Measurements from ENCODE around the gene AMY2B.
"Not testable (repeated sequence)": the region's sequence is repeated elsewhere in the genome, so short reads cannot be mapped to it uniquely, and the experiment has no call there.

The AMY2B gene

DNA sequence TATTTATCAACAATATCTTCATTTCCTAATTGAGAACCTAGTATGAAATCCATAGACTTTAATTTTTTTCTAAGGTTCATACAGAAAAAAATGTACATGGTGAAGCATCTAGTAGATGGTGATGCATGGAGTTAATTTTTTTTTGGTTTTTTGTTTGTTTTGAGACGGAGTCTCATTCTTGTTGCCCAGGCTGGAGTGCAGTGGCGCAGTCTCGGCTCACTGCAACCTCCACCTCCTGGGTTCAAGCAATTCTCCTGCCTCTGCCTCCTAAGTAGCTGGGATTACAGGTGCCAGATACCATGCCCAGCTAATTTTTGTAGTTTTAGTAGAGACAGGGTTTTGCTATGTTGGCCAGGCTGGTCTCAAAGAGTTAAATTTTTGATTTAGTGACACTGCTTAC lies 10.3 kb upstream of the AMY2B start:
- not testable (repeated sequence) for H3K4me3 ChIP-seq (ENCODE audit: low read length); H3K9me3 ChIP-seq (ENCODE audit: control insufficient read depth, low read length); H3K36me3 ChIP-seq (ENCODE audit: control insufficient read depth, insufficient read depth, low read length, severe bottlenecking); DNase-seq (ENCODE audit: low read depth); H3K27me3 ChIP-seq (replicated peaks; ENCODE audit: control insufficient read depth, insufficient read depth, low read length)
- H3K4me1 ChIP-seq (ENCODE audit: control insufficient read depth, insufficient read depth, low read length) = peaks cover 37% of the 10 kb centered on the region
- peak overlapping the region; percentile 85 for H3K9ac ChIP-seq (ENCODE audit: low read length)

DNA sequence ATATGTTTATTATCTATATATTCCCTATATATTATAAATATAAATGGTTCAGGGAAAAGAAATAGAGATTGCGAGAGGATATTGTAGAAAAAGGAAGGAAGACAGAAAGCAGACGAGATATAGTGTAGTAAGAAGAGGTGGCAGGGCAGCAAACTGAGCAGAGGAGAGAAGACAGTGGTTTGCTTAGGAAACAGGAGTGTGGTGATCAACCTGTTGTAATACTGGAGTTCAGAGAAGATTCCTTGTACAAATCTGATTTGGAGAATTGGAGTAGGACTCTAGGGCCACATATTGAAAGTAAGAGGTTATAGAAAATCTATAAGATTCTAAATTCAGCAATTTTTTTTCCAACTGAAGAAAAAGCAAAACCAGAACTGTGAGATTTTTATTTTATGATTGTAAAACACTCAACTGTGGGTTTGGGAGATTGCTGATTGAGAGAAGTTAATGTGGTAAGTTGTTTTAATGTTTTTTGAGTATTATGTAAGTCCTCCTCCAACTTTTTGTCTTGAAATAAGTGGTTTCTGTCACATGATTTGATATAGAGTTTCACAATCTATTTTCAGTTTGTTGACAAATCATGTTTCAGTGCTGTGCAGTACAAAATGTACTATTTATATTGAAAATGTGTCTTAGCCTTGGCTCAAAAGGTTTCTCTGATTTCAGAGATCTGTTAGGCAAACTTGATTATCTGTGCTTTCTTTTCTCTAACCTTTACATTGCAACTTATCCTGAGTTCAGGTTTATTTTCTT lies 9.6 kb upstream of the AMY2B start:
- H3K4me1 ChIP-seq (ENCODE audit: control insufficient read depth, insufficient read depth, low read length) = peaks cover 37% of the 10 kb centered on the region
- H3K36me3 ChIP-seq (ENCODE audit: control insufficient read depth, insufficient read depth, low read length, severe bottlenecking) = peaks cover 6% of the 10 kb centered on the region
- no peaks in the 10 kb centered on the region for H3K9me3 ChIP-seq (ENCODE audit: control insufficient read depth, low read length)
- peak; percentile 78 for DNase-seq (ENCODE audit: low read depth)
- H3K27me3 ChIP-seq (replicated peaks; ENCODE audit: control insufficient read depth, insufficient read depth, low read length) = no peaks in the 10 kb centered on the region
- H3K9ac ChIP-seq (ENCODE audit: low read length) = peak overlapping the region; percentile 85
- H3K4me3 ChIP-seq (ENCODE audit: low read length) = peak overlapping the region; percentile 74

DNA sequence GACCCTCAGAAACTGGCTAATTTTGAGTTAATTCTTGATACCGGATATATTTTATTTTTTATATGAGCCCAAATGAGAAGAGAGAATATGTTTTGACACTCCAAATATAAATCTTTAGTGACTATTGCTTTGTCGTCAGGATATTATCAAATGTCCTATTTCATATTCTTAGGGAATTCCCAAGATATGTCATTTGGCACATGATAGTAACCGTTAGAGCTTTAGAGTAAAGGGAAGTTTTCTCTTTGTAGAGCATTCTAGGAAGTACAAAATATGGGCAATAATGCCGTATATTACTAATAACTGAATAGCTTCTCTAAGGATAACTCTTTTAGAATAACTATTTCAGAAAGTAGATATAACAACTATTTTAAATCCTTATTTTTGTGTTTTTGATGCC lies 8.3 kb upstream of the AMY2B start:
- peaks cover 3% of the 10 kb centered on the region for H3K36me3 ChIP-seq (ENCODE audit: control insufficient read depth, insufficient read depth, low read length, severe bottlenecking)
- peaks cover 37% of the 10 kb centered on the region for H3K4me1 ChIP-seq (ENCODE audit: control insufficient read depth, insufficient read depth, low read length)
- no peak for DNase-seq (ENCODE audit: low read depth)
- H3K9ac ChIP-seq (ENCODE audit: low read length) = peak overlapping the region; percentile 85
- no peaks in the 10 kb centered on the region for H3K27me3 ChIP-seq (replicated peaks; ENCODE audit: control insufficient read depth, insufficient read depth, low read length)
- H3K4me3 ChIP-seq (ENCODE audit: low read length) = peak overlapping the region; percentile 74
- no peaks in the 10 kb centered on the region for H3K9me3 ChIP-seq (ENCODE audit: control insufficient read depth, low read length)

DNA sequence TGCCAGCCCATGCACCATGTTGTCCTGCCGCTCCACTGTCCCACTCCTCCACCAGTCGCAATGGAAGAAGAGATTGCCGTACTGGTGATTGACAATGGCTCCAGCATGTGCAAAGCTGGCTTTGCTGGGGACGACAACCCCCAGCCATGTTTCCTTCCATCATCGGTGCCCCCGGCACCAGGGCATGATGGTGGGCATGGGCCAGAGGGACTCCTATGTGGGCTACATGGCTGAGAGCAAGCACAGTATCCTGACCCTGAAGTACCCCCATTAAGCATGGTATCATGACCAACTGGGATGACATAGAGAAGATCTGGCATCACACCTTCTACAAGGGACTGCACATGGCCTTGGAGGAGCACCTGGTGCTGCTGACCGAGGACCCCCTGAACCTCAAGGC lies 1.9 kb upstream of the AMY2B start:
- Histone ChIP-seq H3K4me1 (ENCODE audit: control insufficient read depth, insufficient read depth, low read length) (no peaks in the 10 kb centered on the region), H3K9me3 (ENCODE audit: control insufficient read depth, low read length) (no peaks in the 10 kb centered on the region), H3K9ac (ENCODE audit: low read length) (no peak overlapping the region), H3K4me3 (ENCODE audit: low read length) (no peak overlapping the region), H3K36me3 (ENCODE audit: control insufficient read depth, insufficient read depth, low read length, severe bottlenecking) (peaks cover 22% of the 10 kb centered on the region), H3K27me3 (replicated peaks; ENCODE audit: control insufficient read depth, insufficient read depth, low read length) (no peaks in the 10 kb centered on the region)
- no peak for DNase-seq (ENCODE audit: low read depth)

DNA sequence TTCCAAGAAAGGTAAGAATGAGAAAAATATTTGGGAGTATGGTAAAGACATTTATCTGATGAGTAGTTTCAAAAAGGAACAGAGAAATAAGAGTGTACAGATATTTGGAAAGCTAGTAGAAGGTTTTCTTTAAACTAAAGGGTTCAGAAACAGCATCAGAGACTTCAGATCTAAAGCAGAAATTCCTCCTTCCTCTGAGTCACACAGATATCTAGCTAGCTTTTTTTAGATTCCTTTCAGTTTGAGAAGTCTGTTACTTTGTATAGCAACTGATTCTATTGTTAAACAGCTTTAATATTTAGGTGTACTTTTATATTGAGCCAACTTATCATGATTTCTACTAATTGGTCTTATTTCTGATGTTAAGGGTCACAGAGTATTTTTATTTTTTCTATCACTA lies 4.7 kb downstream of the AMY2B start:
- H3K9me3 ChIP-seq (ENCODE audit: control insufficient read depth, low read length) = no peaks in the 10 kb centered on the region
- H3K4me3 ChIP-seq (ENCODE audit: low read length) = no peak overlapping the region
- H3K4me1 ChIP-seq (ENCODE audit: control insufficient read depth, insufficient read depth, low read length) = no peaks in the 10 kb centered on the region
- H3K36me3 ChIP-seq (ENCODE audit: control insufficient read depth, insufficient read depth, low read length, severe bottlenecking) = peaks cover 5% of the 10 kb centered on the region
- no peak overlapping the region for H3K9ac ChIP-seq (ENCODE audit: low read length)
- no peaks in the 10 kb centered on the region for H3K27me3 ChIP-seq (replicated peaks; ENCODE audit: control insufficient read depth, insufficient read depth, low read length)
- peak; percentile 20 for DNase-seq (ENCODE audit: low read depth)

DNA sequence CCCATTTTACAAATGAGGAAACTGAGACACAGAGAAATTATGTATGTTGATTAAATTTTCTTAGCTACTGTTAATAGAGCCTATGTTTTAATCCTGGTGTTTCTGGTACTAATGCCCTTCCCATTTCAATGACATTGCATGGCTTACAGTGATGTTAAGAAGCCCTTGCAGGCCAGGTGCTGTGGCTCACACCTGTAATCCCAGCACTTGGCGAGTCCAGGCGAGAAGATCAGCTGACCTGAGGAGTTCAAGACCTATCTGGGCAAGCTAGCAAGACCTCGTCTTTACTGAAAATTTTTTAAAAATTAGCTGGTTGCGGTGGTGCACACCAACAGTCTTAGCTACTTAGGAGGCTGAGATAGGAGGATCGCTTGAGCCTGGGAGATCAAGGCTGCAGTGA lies 5.4 kb downstream of the AMY2B start:
- H3K27me3 ChIP-seq (replicated peaks; ENCODE audit: control insufficient read depth, insufficient read depth, low read length); H3K4me3 ChIP-seq (ENCODE audit: low read length); H3K4me1 ChIP-seq (ENCODE audit: control insufficient read depth, insufficient read depth, low read length); H3K9me3 ChIP-seq (ENCODE audit: control insufficient read depth, low read length); H3K36me3 ChIP-seq (ENCODE audit: control insufficient read depth, insufficient read depth, low read length, severe bottlenecking); DNase-seq (ENCODE audit: low read depth); H3K9ac ChIP-seq (ENCODE audit: low read length): not testable (repeated sequence)

DNA sequence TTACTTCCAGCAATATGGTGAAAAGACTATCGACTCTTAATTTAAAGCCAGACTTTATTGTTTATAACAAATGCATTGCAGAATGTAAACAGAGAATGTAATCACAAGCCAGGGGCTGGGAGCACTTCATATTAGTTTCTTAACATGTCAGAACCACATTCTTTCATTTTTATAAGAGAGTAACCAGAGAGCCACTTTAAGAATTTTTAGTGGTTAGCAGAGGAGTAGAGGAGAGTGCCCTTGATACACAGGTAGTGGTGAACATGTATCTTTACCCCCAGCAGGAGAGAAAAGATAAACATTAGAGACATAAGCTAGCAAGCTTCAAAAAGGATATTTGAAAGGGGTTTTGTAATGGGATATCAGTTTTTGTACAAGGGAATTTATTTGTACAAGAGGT lies 11.1 kb downstream of the AMY2B start:
- no peak overlapping the region for H3K9ac ChIP-seq (ENCODE audit: low read length)
- no peaks in the 10 kb centered on the region for H3K4me1 ChIP-seq (ENCODE audit: control insufficient read depth, insufficient read depth, low read length)
- H3K9me3 ChIP-seq (ENCODE audit: control insufficient read depth, low read length) = no peaks in the 10 kb centered on the region
- no peak overlapping the region for H3K4me3 ChIP-seq (ENCODE audit: low read length)
- peaks cover 5% of the 10 kb centered on the region for H3K36me3 ChIP-seq (ENCODE audit: control insufficient read depth, insufficient read depth, low read length, severe bottlenecking)
- peak; percentile 3 for DNase-seq (ENCODE audit: low read depth)
- no peaks in the 10 kb centered on the region for H3K27me3 ChIP-seq (replicated peaks; ENCODE audit: control insufficient read depth, insufficient read depth, low read length)

DNA sequence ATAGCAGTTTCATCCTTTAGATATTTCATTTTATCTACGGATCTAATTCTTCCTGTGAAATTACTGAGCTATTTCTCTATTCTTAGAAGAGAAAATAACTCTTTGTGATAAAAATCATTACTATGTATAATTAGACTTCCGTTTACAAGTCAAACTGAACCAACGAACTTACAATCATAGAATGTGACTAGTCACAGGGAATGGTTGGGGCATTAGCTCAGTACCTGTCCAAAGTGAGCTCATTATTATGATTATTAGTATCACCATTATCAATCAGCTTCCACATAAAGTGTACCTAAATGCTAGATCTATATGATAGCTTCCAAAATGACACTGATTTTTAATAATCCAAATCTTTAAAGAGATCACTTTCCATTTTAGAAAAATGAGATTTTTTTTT lies 12.5 kb downstream of the AMY2B start:
- Histone ChIP-seq H3K27me3 (replicated peaks; ENCODE audit: control insufficient read depth, insufficient read depth, low read length) (no peaks in the 10 kb centered on the region), H3K36me3 (ENCODE audit: control insufficient read depth, insufficient read depth, low read length, severe bottlenecking) (no peaks in the 10 kb centered on the region), H3K9me3 (ENCODE audit: control insufficient read depth, low read length) (peaks cover 3% of the 10 kb centered on the region), H3K4me1 (ENCODE audit: control insufficient read depth, insufficient read depth, low read length) (no peaks in the 10 kb centered on the region), H3K4me3 (ENCODE audit: low read length) (no peak overlapping the region), H3K9ac (ENCODE audit: low read length) (no peak overlapping the region)
- no peak for DNase-seq (ENCODE audit: low read depth)

DNA sequence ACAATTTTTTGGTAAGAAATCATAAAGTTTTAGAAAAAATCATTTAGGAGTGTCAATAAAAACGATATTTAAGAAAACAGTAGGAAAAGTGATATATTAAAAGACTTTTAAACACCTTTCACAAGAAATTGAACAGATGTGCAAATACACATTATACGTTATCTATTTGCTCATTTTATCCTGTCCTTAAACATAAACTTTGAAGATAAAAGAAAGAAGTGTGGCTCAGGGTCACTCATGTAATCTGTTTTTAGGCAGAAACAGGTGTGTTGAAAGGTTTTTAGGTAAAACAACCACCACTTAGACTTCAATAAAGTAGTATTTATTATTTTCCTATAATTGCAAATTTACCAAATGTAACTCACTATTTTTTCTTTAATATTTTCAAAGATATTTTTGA lies 13.1 kb downstream of the AMY2B start:
- Histone ChIP-seq H3K27me3 (replicated peaks; ENCODE audit: control insufficient read depth, insufficient read depth, low read length) (no peaks in the 10 kb centered on the region), H3K4me3 (ENCODE audit: low read length) (no peak overlapping the region), H3K9ac (ENCODE audit: low read length) (no peak overlapping the region), H3K4me1 (ENCODE audit: control insufficient read depth, insufficient read depth, low read length) (no peaks in the 10 kb centered on the region), H3K9me3 (ENCODE audit: control insufficient read depth, low read length) (peaks cover 3% of the 10 kb centered on the region), H3K36me3 (ENCODE audit: control insufficient read depth, insufficient read depth, low read length, severe bottlenecking) (no peaks in the 10 kb centered on the region)
- DNase-seq (ENCODE audit: low read depth) = no peak

DNA sequence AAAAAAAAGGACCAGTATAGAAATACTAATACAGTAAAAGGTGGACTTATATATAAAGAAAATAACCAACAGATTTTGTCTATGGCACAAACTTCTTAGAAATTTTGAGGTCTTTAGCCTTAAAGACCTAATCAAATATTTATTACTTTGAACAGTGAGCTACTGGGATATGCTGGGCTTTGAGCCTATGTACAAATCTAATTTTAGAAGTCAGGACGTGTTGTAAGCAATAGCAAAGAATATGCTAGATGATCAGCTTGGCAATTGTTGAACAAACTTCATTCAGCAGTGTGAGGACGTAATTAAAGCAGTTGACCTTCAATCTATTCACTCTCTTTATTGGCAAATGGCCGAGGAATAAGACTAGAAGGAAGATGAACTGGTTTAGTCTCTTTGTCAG lies 31.4 kb downstream of the AMY2B start:
- DNase-seq (ENCODE audit: low read depth) = not testable (repeated sequence)

DNA sequence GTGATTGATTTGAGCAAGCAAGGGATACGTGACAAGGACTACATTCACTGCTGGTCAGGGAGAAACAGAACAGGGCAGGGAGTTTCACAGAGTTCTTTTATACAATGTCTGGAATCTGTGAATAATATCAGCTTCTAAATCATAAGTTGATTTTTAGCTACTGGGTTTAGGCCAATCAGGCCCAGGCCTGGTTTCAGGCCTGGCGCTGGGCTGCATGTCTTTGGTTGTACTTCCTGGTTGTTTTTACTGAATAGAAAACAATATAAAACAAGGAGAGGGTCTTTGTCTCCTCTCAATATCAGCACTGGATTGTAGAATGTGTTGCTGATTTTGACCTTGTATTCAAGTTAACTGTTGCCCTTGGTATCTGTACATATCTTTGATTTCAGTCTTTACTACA lies 45.0 kb downstream of the AMY2B start:
- H3K9me3 ChIP-seq (ENCODE audit: control insufficient read depth, low read length) = no peaks in the 10 kb centered on the region
- no peaks in the 10 kb centered on the region for H3K27me3 ChIP-seq (replicated peaks; ENCODE audit: control insufficient read depth, insufficient read depth, low read length)
- H3K4me3 ChIP-seq (ENCODE audit: low read length) = no peak overlapping the region
- no peak for DNase-seq (ENCODE audit: low read depth)
- no peak overlapping the region for H3K9ac ChIP-seq (ENCODE audit: low read length)
- no peaks in the 10 kb centered on the region for H3K36me3 ChIP-seq (ENCODE audit: control insufficient read depth, insufficient read depth, low read length, severe bottlenecking)
- H3K4me1 ChIP-seq (ENCODE audit: control insufficient read depth, insufficient read depth, low read length) = no peaks in the 10 kb centered on the region

More for the DNA sequence above, 31.4 kb downstream of the AMY2B start:
- H3K36me3 ChIP-seq (ENCODE audit: control insufficient read depth, insufficient read depth, low read length, severe bottlenecking); H3K27me3 ChIP-seq (replicated peaks; ENCODE audit: control insufficient read depth, insufficient read depth, low read length); H3K4me3 ChIP-seq (ENCODE audit: low read length); H3K9me3 ChIP-seq (ENCODE audit: control insufficient read depth, low read length); H3K9ac ChIP-seq (ENCODE audit: low read length); H3K4me1 ChIP-seq (ENCODE audit: control insufficient read depth, insufficient read depth, low read length): not testable (repeated sequence)

DNA sequence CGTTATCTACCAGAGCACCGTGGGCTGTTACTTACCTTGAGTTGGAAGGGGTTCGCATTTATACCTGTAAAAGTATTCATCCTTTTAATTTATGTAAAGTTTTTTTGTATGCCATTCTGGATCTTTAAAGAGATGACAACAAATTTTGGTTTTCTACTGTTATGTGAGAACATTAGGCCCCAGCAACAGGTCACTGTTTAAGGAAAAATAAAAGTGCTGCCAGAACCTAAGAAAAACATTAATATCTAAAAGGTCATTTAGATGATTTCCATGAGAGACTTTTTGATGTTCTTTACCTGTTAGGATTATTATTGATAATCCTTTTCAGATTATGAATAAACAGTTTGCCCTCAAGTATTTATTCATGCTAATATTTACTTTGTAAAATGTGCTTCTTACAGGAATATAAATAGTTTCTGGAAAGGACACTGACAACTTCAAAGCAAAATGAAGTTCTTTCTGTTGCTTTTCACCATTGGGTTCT lies 45.6 kb downstream of the AMY2B start, which contains the start of gene AMY2A:
Gene AMY2A, plus strand, starts transcription at position 434 of the 484 bp plus-strand sequence. Its CDS starts 14 bp downstream, at position 448.
- not testable (repeated sequence) for H3K9ac ChIP-seq (ENCODE audit: low read length); H3K4me3 ChIP-seq (ENCODE audit: low read length); DNase-seq (ENCODE audit: low read depth); H3K9me3 ChIP-seq (ENCODE audit: control insufficient read depth, low read length); H3K4me1 ChIP-seq (ENCODE audit: control insufficient read depth, insufficient read depth, low read length); H3K27me3 ChIP-seq (replicated peaks; ENCODE audit: control insufficient read depth, insufficient read depth, low read length); H3K36me3 ChIP-seq (ENCODE audit: control insufficient read depth, insufficient read depth, low read length, severe bottlenecking)
